ENCODE measurements around the gene OLIG2.

Gene OLIG2

GRCh38 chr21:33025489-33026442, at the start of gene OLIG2:
Gene OLIG2 (plus strand): TSS chr21:33025935. CDS start chr21:33026863, 928 bp downstream.
- no peaks in the 10 kb centered on the region for H3K36me3 ChIP-seq (ENCODE audit: control insufficient read depth, low read depth, low read length)
- no peaks in the 10 kb centered on the region for H3K9me3 ChIP-seq (ENCODE audit: control insufficient read depth, low read depth, low read length)
- H3K4me1 ChIP-seq (ENCODE audit: control insufficient read depth, low read depth, low read length): peaks cover 14% of the 10 kb centered on the region
- peak within 1 kb of the TSS; percentile 62 for H3K4me3 ChIP-seq (ENCODE audit: low read length)
- no peak within 1 kb of the TSS for H3K9ac ChIP-seq (ENCODE audit: low read length)
- H3K27ac ChIP-seq (ENCODE audit: low read length): no peak within 1 kb of the TSS
- H3K27me3 ChIP-seq (ENCODE audit: control insufficient read depth, insufficient read depth, low read length): peaks cover 100% of the 10 kb centered on the region

- Histone ChIP-seq H3K4me1 (ENCODE audit: control insufficient read depth, low read depth, low read length) (peaks cover 4% of the 10 kb centered on the region), H3K4me3 (ENCODE audit: low read length) (no peak overlapping the region), H3K9ac (ENCODE audit: low read length) (no peak overlapping the region), H3K27ac (ENCODE audit: low read length) (no peak overlapping the region), H3K36me3 (ENCODE audit: control insufficient read depth, low read depth, low read length) (no peaks in the 10 kb centered on the region), H3K9me3 (ENCODE audit: control insufficient read depth, low read depth, low read length) (no peaks in the 10 kb centered on the region), H3K27me3 (ENCODE audit: control insufficient read depth, insufficient read depth, low read length) (peaks cover 5% of the 10 kb centered on the region)
Observed at GRCh38 chr21:32976791-32977190, 48.9 kb upstream of the OLIG2 start.

- no peak overlapping the region for H3K4me3 ChIP-seq (ENCODE audit: low read length)
- peaks cover 5% of the 10 kb centered on the region for H3K27me3 ChIP-seq (ENCODE audit: control insufficient read depth, insufficient read depth, low read length)
- H3K9me3 ChIP-seq (ENCODE audit: control insufficient read depth, low read depth, low read length): no peaks in the 10 kb centered on the region
Observed at GRCh38 chr21:32977216-32977615, 48.5 kb upstream of the OLIG2 start.

GRCh38 chr21:32978331-32979270, 47.1 kb upstream of the OLIG2 start:
- H3K9me3 ChIP-seq (ENCODE audit: control insufficient read depth, low read depth, low read length): no peaks in the 10 kb centered on the region
- H3K36me3 ChIP-seq (ENCODE audit: control insufficient read depth, low read depth, low read length): no peaks in the 10 kb centered on the region
- no peak overlapping the region for H3K27ac ChIP-seq (ENCODE audit: low read length)
- H3K9ac ChIP-seq (ENCODE audit: low read length): no peak overlapping the region
- peaks cover 4% of the 10 kb centered on the region for H3K4me1 ChIP-seq (ENCODE audit: control insufficient read depth, low read depth, low read length)
- H3K27me3 ChIP-seq (ENCODE audit: control insufficient read depth, insufficient read depth, low read length): peaks cover 5% of the 10 kb centered on the region
- H3K4me3 ChIP-seq (ENCODE audit: low read length): no peak overlapping the region

More at GRCh38 chr21:32977216-32977615, 48.5 kb upstream of the OLIG2 start:
- Histone ChIP-seq H3K27ac (ENCODE audit: low read length) (no peak overlapping the region), H3K36me3 (ENCODE audit: control insufficient read depth, low read depth, low read length) (no peaks in the 10 kb centered on the region), H3K9ac (ENCODE audit: low read length) (no peak overlapping the region), H3K4me1 (ENCODE audit: control insufficient read depth, low read depth, low read length) (peaks cover 4% of the 10 kb centered on the region)

- Histone ChIP-seq H3K27me3 (ENCODE audit: control insufficient read depth, insufficient read depth, low read length) (peaks cover 5% of the 10 kb centered on the region), H3K4me3 (ENCODE audit: low read length) (no peak overlapping the region)
Observed at GRCh38 chr21:32979598-32980268, 46.0 kb upstream of the OLIG2 start.

GRCh38 chr21:32981096-32981495, 44.6 kb upstream of the OLIG2 start:
- no peak overlapping the region for H3K4me3 ChIP-seq (ENCODE audit: low read length)
- H3K27ac ChIP-seq (ENCODE audit: low read length): no peak overlapping the region
- peaks cover 5% of the 10 kb centered on the region for H3K27me3 ChIP-seq (ENCODE audit: control insufficient read depth, insufficient read depth, low read length)
- H3K36me3 ChIP-seq (ENCODE audit: control insufficient read depth, low read depth, low read length): no peaks in the 10 kb centered on the region
- H3K9ac ChIP-seq (ENCODE audit: low read length): no peak overlapping the region
- peaks cover 4% of the 10 kb centered on the region for H3K4me1 ChIP-seq (ENCODE audit: control insufficient read depth, low read depth, low read length)
- no peaks in the 10 kb centered on the region for H3K9me3 ChIP-seq (ENCODE audit: control insufficient read depth, low read depth, low read length)

More at GRCh38 chr21:32979598-32980268, 46.0 kb upstream of the OLIG2 start:
- H3K9ac ChIP-seq (ENCODE audit: low read length): no peak overlapping the region
- H3K4me1 ChIP-seq (ENCODE audit: control insufficient read depth, low read depth, low read length): peaks cover 4% of the 10 kb centered on the region
- H3K9me3 ChIP-seq (ENCODE audit: control insufficient read depth, low read depth, low read length): no peaks in the 10 kb centered on the region
- H3K27ac ChIP-seq (ENCODE audit: low read length): no peak overlapping the region
- no peaks in the 10 kb centered on the region for H3K36me3 ChIP-seq (ENCODE audit: control insufficient read depth, low read depth, low read length)

- Histone ChIP-seq H3K4me1 (ENCODE audit: control insufficient read depth, low read depth, low read length) (peaks cover 13% of the 10 kb centered on the region), H3K36me3 (ENCODE audit: control insufficient read depth, low read depth, low read length) (no peaks in the 10 kb centered on the region), H3K27ac (ENCODE audit: low read length) (no peak overlapping the region), H3K9ac (ENCODE audit: low read length) (no peak overlapping the region), H3K4me3 (ENCODE audit: low read length) (no peak overlapping the region), H3K9me3 (ENCODE audit: control insufficient read depth, low read depth, low read length) (no peaks in the 10 kb centered on the region), H3K27me3 (ENCODE audit: control insufficient read depth, insufficient read depth, low read length) (no peaks in the 10 kb centered on the region)
Observed at GRCh38 chr21:32990666-32991065, 35.1 kb upstream of the OLIG2 start.

GRCh38 chr21:32991361-32991760, 34.4 kb upstream of the OLIG2 start:
- H3K4me3 ChIP-seq (ENCODE audit: low read length): no peak overlapping the region
- H3K4me1 ChIP-seq (ENCODE audit: control insufficient read depth, low read depth, low read length): peaks cover 13% of the 10 kb centered on the region
- no peaks in the 10 kb centered on the region for H3K9me3 ChIP-seq (ENCODE audit: control insufficient read depth, low read depth, low read length)
- no peak overlapping the region for H3K9ac ChIP-seq (ENCODE audit: low read length)
- no peaks in the 10 kb centered on the region for H3K27me3 ChIP-seq (ENCODE audit: control insufficient read depth, insufficient read depth, low read length)
- no peaks in the 10 kb centered on the region for H3K36me3 ChIP-seq (ENCODE audit: control insufficient read depth, low read depth, low read length)
- H3K27ac ChIP-seq (ENCODE audit: low read length): no peak overlapping the region

GRCh38 chr21:32993894-32994293, 31.8 kb upstream of the OLIG2 start:
- Histone ChIP-seq H3K27me3 (ENCODE audit: control insufficient read depth, insufficient read depth, low read length) (no peaks in the 10 kb centered on the region), H3K4me3 (ENCODE audit: low read length) (no peak overlapping the region), H3K9me3 (ENCODE audit: control insufficient read depth, low read depth, low read length) (no peaks in the 10 kb centered on the region), H3K4me1 (ENCODE audit: control insufficient read depth, low read depth, low read length) (peaks cover 13% of the 10 kb centered on the region), H3K36me3 (ENCODE audit: control insufficient read depth, low read depth, low read length) (no peaks in the 10 kb centered on the region), H3K9ac (ENCODE audit: low read length) (no peak overlapping the region), H3K27ac (ENCODE audit: low read length) (no peak overlapping the region)

- Histone ChIP-seq H3K4me3 (ENCODE audit: low read length) (no peak overlapping the region), H3K36me3 (ENCODE audit: control insufficient read depth, low read depth, low read length) (no peaks in the 10 kb centered on the region), H3K9me3 (ENCODE audit: control insufficient read depth, low read depth, low read length) (no peaks in the 10 kb centered on the region), H3K4me1 (ENCODE audit: control insufficient read depth, low read depth, low read length) (peaks cover 13% of the 10 kb centered on the region), H3K27ac (ENCODE audit: low read length) (no peak overlapping the region), H3K27me3 (ENCODE audit: control insufficient read depth, insufficient read depth, low read length) (no peaks in the 10 kb centered on the region), H3K9ac (ENCODE audit: low read length) (no peak overlapping the region)
Observed at GRCh38 chr21:32994305-32994704, 31.4 kb upstream of the OLIG2 start.

- no peak overlapping the region for H3K27ac ChIP-seq (ENCODE audit: low read length)
- peaks cover 7% of the 10 kb centered on the region for H3K4me1 ChIP-seq (ENCODE audit: control insufficient read depth, low read depth, low read length)
- no peaks in the 10 kb centered on the region for H3K9me3 ChIP-seq (ENCODE audit: control insufficient read depth, low read depth, low read length)
- H3K36me3 ChIP-seq (ENCODE audit: control insufficient read depth, low read depth, low read length): no peaks in the 10 kb centered on the region
- H3K4me3 ChIP-seq (ENCODE audit: low read length): no peak overlapping the region
- no peak overlapping the region for H3K9ac ChIP-seq (ENCODE audit: low read length)
- peaks cover 4% of the 10 kb centered on the region for H3K27me3 ChIP-seq (ENCODE audit: control insufficient read depth, insufficient read depth, low read length)
Observed at GRCh38 chr21:33007747-33008146, 18.0 kb upstream of the OLIG2 start.

All from iPS-18a (cell line).